GM08714 (cell line): ENCODE measurements around the gene GALNT16.

ENCODE experiments used
- H3K4me3 ChIP-seq: fragments of 200-500 bp; sonication (Bioruptor generic); 2 replicates; pipeline ENCODE4 v1.5.1; 2014; ENCODE audit warnings: mild to moderate bottlenecking, low read length, inconsistent platforms
- ZNF274 ChIP-seq: IDR thresholded peaks from 2 replicates; pipeline ENCODE4 v1.6.1; 2012; ENCODE audit warnings: mild to moderate bottlenecking, low read depth, low read length

GALNT16 gene

GRCh38 chr14:69345402-69345801 is 85.4 kb downstream of the GALNT16 start:
- TF ChIP-seq ZNF274: no peak
- no peak overlapping the region for H3K4me3 ChIP-seq

- H3K4me3 ChIP-seq: no peak overlapping the region
- no peak for TF ChIP-seq ZNF274
Measured at GRCh38 chr14:69346710-69347109, 86.8 kb downstream of the GALNT16 start.

- no peak for TF ChIP-seq ZNF274
- no peak overlapping the region for H3K4me3 ChIP-seq
Measured at GRCh38 chr14:69349091-69349777, 89.3 kb downstream of the GALNT16 start.

- no peak for TF ChIP-seq ZNF274
- no peak overlapping the region for H3K4me3 ChIP-seq
Measured at GRCh38 chr14:69350892-69351291, 90.9 kb downstream of the GALNT16 start.

GRCh38 chr14:69351385-69351784 is 91.4 kb downstream of the GALNT16 start:
- TF ChIP-seq ZNF274: no peak
- no peak overlapping the region for H3K4me3 ChIP-seq

GRCh38 chr14:69351911-69352310 is 92.0 kb downstream of the GALNT16 start:
- TF ChIP-seq ZNF274: no peak
- no peak overlapping the region for H3K4me3 ChIP-seq

GRCh38 chr14:69353168-69353567 is 93.2 kb downstream of the GALNT16 start:
- no peak overlapping the region for H3K4me3 ChIP-seq
- no peak for TF ChIP-seq ZNF274

- peak overlapping the region; percentile 42; the same call in 1 of the 2 replicates for H3K4me3 ChIP-seq
- TF ChIP-seq ZNF274: no peak
Measured at GRCh38 chr14:69354383-69355153, 94.6 kb downstream of the GALNT16 start.

- TF ChIP-seq ZNF274: no peak
- H3K4me3 ChIP-seq: peak overlapping the region; percentile 42; the same call in 1 of the 2 replicates
Measured at GRCh38 chr14:69355154-69355597, 95.2 kb downstream of the GALNT16 start.

- TF ChIP-seq ZNF274: no peak
- no peak overlapping the region for H3K4me3 ChIP-seq
Measured at GRCh38 chr14:69355607-69356281, 95.8 kb downstream of the GALNT16 start.

- TF ChIP-seq ZNF274: no peak
- H3K4me3 ChIP-seq: no peak overlapping the region
Measured at GRCh38 chr14:69356903-69357543, 97.1 kb downstream of the GALNT16 start.

- TF ChIP-seq ZNF274: no peak
- no peak overlapping the region for H3K4me3 ChIP-seq
Measured at GRCh38 chr14:69357544-69358200, 97.7 kb downstream of the GALNT16 start.

- no peak overlapping the region for H3K4me3 ChIP-seq
- no peak for TF ChIP-seq ZNF274
Measured at GRCh38 chr14:69358233-69358963, 98.4 kb downstream of the GALNT16 start.
